ENCODE measurements around the gene CACNG5.

The CACNG5 gene

GRCh38 chr17:66834919-66835454 is at the start of gene CACNG5:
TSS of gene CACNG5 (plus strand) at chr17:66835117. CDS start at chr17:66877333, 42,216 bp downstream.
- no peak for DNase-seq

- DNase-seq, result no peak
Measured at GRCh38 chr17:66786107-66786506, 48.8 kb upstream of the CACNG5 start.

- no peak for DNase-seq
Measured at GRCh38 chr17:66787914-66788313, 47.0 kb upstream of the CACNG5 start.

GRCh38 chr17:66789093-66789492 is 45.8 kb upstream of the CACNG5 start:
- no peak for DNase-seq

GRCh38 chr17:66789961-66790437 is 44.9 kb upstream of the CACNG5 start:
- no peak for DNase-seq

- DNase-seq, result no peak
Measured at GRCh38 chr17:66790501-66791061, 44.3 kb upstream of the CACNG5 start.

GRCh38 chr17:66791347-66791746 is 43.6 kb upstream of the CACNG5 start:
- no peak for DNase-seq

- no peak for DNase-seq
Measured at GRCh38 chr17:66793814-66794213, 41.1 kb upstream of the CACNG5 start.

- DNase-seq, result no peak
Measured at GRCh38 chr17:66795486-66795885, 39.4 kb upstream of the CACNG5 start.

- DNase-seq, result no peak
Measured at GRCh38 chr17:66799849-66800537, 34.9 kb upstream of the CACNG5 start.

- no peak for DNase-seq
Measured at GRCh38 chr17:66803474-66803951, 31.4 kb upstream of the CACNG5 start.

GRCh38 chr17:66805567-66805966 is 29.4 kb upstream of the CACNG5 start:
- no peak for DNase-seq

GRCh38 chr17:66807182-66807581 is 27.7 kb upstream of the CACNG5 start:
- no peak for DNase-seq

GRCh38 chr17:66809408-66809807 is 25.5 kb upstream of the CACNG5 start:
- no peak for DNase-seq

GRCh38 chr17:66810951-66811682 is 23.8 kb upstream of the CACNG5 start:
- DNase-seq, result no peak

GRCh38 chr17:66811683-66812054 is 23.2 kb upstream of the CACNG5 start:
- no peak for DNase-seq

GRCh38 chr17:66812571-66812970 is 22.3 kb upstream of the CACNG5 start:
- DNase-seq, result no peak

GRCh38 chr17:66813296-66813695 is 21.6 kb upstream of the CACNG5 start:
- no peak for DNase-seq

GRCh38 chr17:66814026-66814425 is 20.9 kb upstream of the CACNG5 start:
- no peak for DNase-seq

- DNase-seq, result no peak
Measured at GRCh38 chr17:66814570-66814969, 20.3 kb upstream of the CACNG5 start.

- no peak for DNase-seq
Measured at GRCh38 chr17:66817750-66818149, 17.2 kb upstream of the CACNG5 start.

GRCh38 chr17:66819466-66819865 is 15.5 kb upstream of the CACNG5 start:
- DNase-seq, result no peak

- DNase-seq, result no peak
Measured at GRCh38 chr17:66822009-66822408, 12.9 kb upstream of the CACNG5 start.

GRCh38 chr17:66826856-66827255 is 8.1 kb upstream of the CACNG5 start:
- DNase-seq, result no peak

Measured in right forelimb (tissue), 1 donor.